GM19023 (cell line): ENCODE measurements around the gene SMIM27.

Experiments
- ATAC-seq: cut with Tn5 transposase; IDR thresholded peaks from one replicate; pipeline ENCODE4 v1.9.1; 2021; ENCODE audit warnings: mild to moderate bottlenecking, moderate library complexity; ENCODE audit not compliant: unreplicated experiment

SMIM27 gene

GRCh38 chr9:32554107-32554506 lies 2.0 kb downstream of the SMIM27 start:
- ATAC-seq = no peak

- no peak for ATAC-seq
These were observed 2.5 kb downstream of the SMIM27 start for GRCh38 chr9:32554591-32554990.

- no peak for ATAC-seq
These were observed 6.3 kb downstream of the SMIM27 start for GRCh38 chr9:32558408-32558934.

GRCh38 chr9:32565967-32566366 lies 13.8 kb downstream of the SMIM27 start:
- ATAC-seq = no peak

- no peak for ATAC-seq
These were observed 14.6 kb downstream of the SMIM27 start for GRCh38 chr9:32566770-32567169.

GRCh38 chr9:32570262-32570661 lies 18.1 kb downstream of the SMIM27 start:
- no peak for ATAC-seq

- ATAC-seq = peak; percentile 87
These were observed 20.1 kb downstream of the SMIM27 start for GRCh38 chr9:32571969-32572899.

- peak; percentile 85 for ATAC-seq
These were observed 20.9 kb downstream of the SMIM27 start, which contains the start of gene NDUFB6 for GRCh38 chr9:32572900-32573523. Gene NDUFB6, minus strand, starts transcription at chr9:32573159. Its CDS starts 99 bp downstream, at chr9:32573060.

GRCh38 chr9:32573821-32574220 lies 21.7 kb downstream of the SMIM27 start:
- ATAC-seq = no peak

GRCh38 chr9:32574858-32575257 lies 22.7 kb downstream of the SMIM27 start:
- no peak for ATAC-seq

- ATAC-seq = no peak
These were observed 25.2 kb downstream of the SMIM27 start for GRCh38 chr9:32577316-32577715.

GRCh38 chr9:32578976-32579375 lies 26.8 kb downstream of the SMIM27 start:
- no peak for ATAC-seq

- no peak for ATAC-seq
These were observed 27.7 kb downstream of the SMIM27 start for GRCh38 chr9:32579706-32580331.

- no peak for ATAC-seq
These were observed 28.6 kb downstream of the SMIM27 start for GRCh38 chr9:32580631-32581300.

- ATAC-seq = no peak
These were observed 29.5 kb downstream of the SMIM27 start for GRCh38 chr9:32581512-32582143.

GRCh38 chr9:32584784-32585183 lies 32.7 kb downstream of the SMIM27 start:
- no peak for ATAC-seq

- no peak for ATAC-seq
These were observed 35.8 kb downstream of the SMIM27 start for GRCh38 chr9:32587901-32588300.

GRCh38 chr9:32589083-32589723 lies 37.1 kb downstream of the SMIM27 start:
- no peak for ATAC-seq

GRCh38 chr9:32590476-32590875 lies 38.3 kb downstream of the SMIM27 start:
- no peak for ATAC-seq

GRCh38 chr9:32590898-32591297 lies 38.8 kb downstream of the SMIM27 start:
- no peak for ATAC-seq
